ENCODE results near the gene SPDYE3. TPM values are rescaled to one million over a fixed set of nuclear protein-coding genes. Genes with fewer than 3 reads are reported as not detected.
"Not testable (repeated sequence)": the region's sequence is repeated elsewhere in the genome, so short reads cannot be mapped to it uniquely, and the experiment has no call there.

Gene SPDYE3
- total RNA-seq, 2 donors from 2014 or later: 0.91 TPM; not detected in 1

GRCh38 chr7:100267648-100268047 lies 39.9 kb upstream of the SPDYE3 start:
- DNase-seq (ENCODE audit: low spot score): no peak
- no peak overlapping the region for H3K27ac ChIP-seq
- intact Hi-C loops (cut with DNase I): no loop called here
- H3K4me3 ChIP-seq: no peak overlapping the region
- H3K27me3 ChIP-seq (replicated peaks; ENCODE audit: insufficient read depth): no peaks in the 10 kb centered on the region
- WGBS: 96% methylated on average over 6 of the region's 6 CpGs
- H3K36me3 ChIP-seq: no peaks in the 10 kb centered on the region
- H3K9me3 ChIP-seq: no peaks in the 10 kb centered on the region
- no peaks in the 10 kb centered on the region for H3K4me1 ChIP-seq (replicated peaks)
- TF ChIP-seq POLR2A (IDR thresholded peaks at IDR 0.05): no peak
- no peak for TF ChIP-seq CTCF (IDR thresholded peaks at IDR 0.05)
- TF ChIP-seq POLR2AphosphoS5 (IDR thresholded peaks at IDR 0.05): no peak

- WGBS: 91% methylated on average over 11 of the region's 11 CpGs
- H3K27me3 ChIP-seq (replicated peaks; ENCODE audit: insufficient read depth); DNase-seq (ENCODE audit: low spot score); H3K9me3 ChIP-seq; H3K36me3 ChIP-seq; H3K4me3 ChIP-seq; H3K4me1 ChIP-seq (replicated peaks); H3K27ac ChIP-seq; intact Hi-C loops (cut with DNase I): not testable (repeated sequence)
Measured at GRCh38 chr7:100268882-100269281, 38.6 kb upstream of the SPDYE3 start.

GRCh38 chr7:100269306-100270045 lies 38.0 kb upstream of the SPDYE3 start:
- H3K9me3 ChIP-seq; DNase-seq (ENCODE audit: low spot score); H3K27ac ChIP-seq; H3K4me1 ChIP-seq (replicated peaks); H3K36me3 ChIP-seq; H3K4me3 ChIP-seq; H3K27me3 ChIP-seq (replicated peaks; ENCODE audit: insufficient read depth); intact Hi-C loops (cut with DNase I): not testable (repeated sequence)
- WGBS: 64% methylated on average over 14 of the region's 14 CpGs

- H3K4me1 ChIP-seq (replicated peaks); DNase-seq (ENCODE audit: low spot score); H3K9me3 ChIP-seq; H3K27ac ChIP-seq; H3K27me3 ChIP-seq (replicated peaks; ENCODE audit: insufficient read depth); intact Hi-C loops (cut with DNase I); H3K36me3 ChIP-seq: not testable (repeated sequence)
- WGBS: 12% methylated on average over 19 of the region's 23 CpGs
- H3K4me3 ChIP-seq: peak overlapping the region in 1 of 2 donors; percentile 68
Measured at GRCh38 chr7:100270046-100270918, 37.2 kb upstream of the SPDYE3 start.

- 1% methylated on average over 29 of the region's 29 CpGs for WGBS
- H3K4me1 ChIP-seq (replicated peaks); DNase-seq (ENCODE audit: low spot score); H3K27me3 ChIP-seq (replicated peaks; ENCODE audit: insufficient read depth); intact Hi-C loops (cut with DNase I); H3K9me3 ChIP-seq; H3K36me3 ChIP-seq: not testable (repeated sequence)
- Histone ChIP-seq H3K27ac (peak overlapping the region in 1 of 2 donors; percentile 62), H3K4me3 (peak overlapping the region; percentile 60 to 68)
Measured at GRCh38 chr7:100270941-100271593, 36.4 kb upstream of the SPDYE3 start.

DNA sequence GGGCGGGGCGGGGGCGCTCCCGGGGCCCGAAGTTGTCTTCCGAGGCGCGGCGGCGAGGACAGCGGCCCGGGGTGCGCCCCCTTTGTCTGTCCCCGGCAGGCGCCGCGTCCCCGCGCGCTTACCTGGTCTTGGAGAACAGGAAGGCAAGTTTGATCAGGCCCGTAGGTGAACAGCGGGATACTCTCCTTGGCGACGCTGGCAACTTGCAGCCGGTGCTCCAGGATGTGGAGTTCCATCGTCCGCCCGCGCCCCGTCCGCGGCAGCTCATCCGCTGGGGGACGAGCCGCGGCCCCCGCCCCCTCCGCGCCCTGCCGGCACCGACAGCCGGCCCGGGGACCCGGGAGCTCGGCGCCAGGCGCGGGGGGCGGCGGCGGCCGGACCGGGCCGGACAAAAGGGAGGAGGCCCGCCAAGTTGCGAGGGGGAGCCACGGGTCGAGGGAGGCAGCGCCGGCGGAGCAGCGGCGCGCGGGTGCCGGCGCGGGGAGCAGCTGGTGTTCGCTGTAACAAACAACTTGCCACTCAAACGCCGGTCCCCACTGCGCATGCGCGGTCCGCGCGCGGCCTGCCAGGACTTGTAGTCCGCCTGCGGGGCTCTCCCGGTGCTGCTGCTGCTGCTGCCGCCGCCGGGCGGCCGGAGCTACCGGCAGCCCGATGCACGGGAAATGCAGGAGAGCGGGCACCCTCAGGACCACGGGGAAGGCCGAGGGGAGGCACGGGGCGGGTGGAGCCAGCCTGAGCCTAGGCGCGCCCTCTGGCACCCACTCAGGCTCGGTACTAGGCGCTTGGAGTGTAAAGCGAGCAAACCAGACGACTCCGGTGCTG lies 35.6 kb upstream of the SPDYE3 start:
- Histone ChIP-seq H3K27ac (peak overlapping the region; percentile 58 to 62), H3K9me3 (no peaks in the 10 kb centered on the region), H3K36me3 (no peaks in the 10 kb centered on the region), H3K27me3 (replicated peaks; ENCODE audit: insufficient read depth) (no peaks in the 10 kb centered on the region), H3K4me3 (peak overlapping the region; percentile 60 to 68), H3K4me1 (replicated peaks) (no peaks in the 10 kb centered on the region)
- WGBS: under 1% methylated on average over 27 of the region's 101 CpGs
- intact Hi-C loops (cut with DNase I): no loop called here
- TF ChIP-seq POLR2AphosphoS5 (IDR thresholded peaks at IDR 0.05): peak; percentile 76
- peak; percentile 54 for TF ChIP-seq POLR2A (IDR thresholded peaks at IDR 0.05)
- peak in 2 of 4 experiments; percentile 65 to 66 for TF ChIP-seq CTCF (IDR thresholded peaks at IDR 0.05)
- DNase-seq (ENCODE audit: low spot score): peak; percentile 97

DNA sequence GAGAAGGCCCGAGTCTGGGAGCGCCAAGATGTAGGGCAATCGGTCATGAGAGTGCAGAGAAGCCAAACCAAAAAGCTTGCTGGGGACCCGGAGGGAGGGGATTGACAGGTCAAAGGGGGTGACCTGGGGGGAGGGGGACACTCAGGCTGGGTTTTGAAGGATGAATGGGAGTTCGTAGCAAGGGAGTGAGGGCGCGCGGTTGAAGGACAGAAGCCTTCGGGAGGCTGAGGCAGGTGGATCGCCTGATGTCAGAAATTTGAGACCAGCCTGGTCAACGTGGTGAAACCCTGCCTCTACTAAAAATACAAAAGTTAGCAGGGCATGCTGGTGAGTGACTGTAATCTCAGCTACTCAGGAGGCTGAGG lies 35.0 kb upstream of the SPDYE3 start:
- H3K27me3 ChIP-seq (replicated peaks; ENCODE audit: insufficient read depth); H3K4me1 ChIP-seq (replicated peaks); intact Hi-C loops (cut with DNase I); H3K36me3 ChIP-seq; H3K9me3 ChIP-seq; DNase-seq (ENCODE audit: low spot score): not testable (repeated sequence)
- WGBS: 37% methylated on average over 11 of the region's 11 CpGs
- Histone ChIP-seq H3K27ac (peak overlapping the region; percentile 58 to 62), H3K4me3 (peak overlapping the region; percentile 60 to 68)

Data from prostate gland (tissue), 2 donors.